K562 (cell line): ENCODE results near the gene MANBA. TPM values are rescaled to one million over a fixed set of nuclear protein-coding genes. Genes with fewer than 3 reads are reported as not detected.

Experiments
- polyA plus RNA-seq, 8 experiments: library from polyadenylated mRNA; depleted of rRNA in 4 of 8; stranded (reverse) in 5 of 8; unstranded in 3 of 8; fragments of >200 nt; fragmentation: Nextera tagmentation in 2 of 8; fragmentation: Illumina TruSeq in 1 of 8; extraction: Ambion mirVana in 2 of 8; extraction: Trizol in 1 of 8; gene quantifications; 2 replicates each; pipeline versions ENCODE4 v1.2.1 to v1.2.3, GENCODE V29; 2011 to 2014; ENCODE audit warnings: inconsistent platforms in 1 of 8, missing spikeins in 1 of 8
- total RNA-seq, 7 experiments: library from RNA; depleted of rRNA in 6 of 7; stranded (reverse); fragments of >200 nt in 6 of 7; fragmentation: Illumina TruSeq in 2 of 7; extraction: Trizol in 2 of 7; gene quantifications; 2 replicates each; pipeline versions ENCODE4 v1.2.1 to v1.2.3, GENCODE V29; 2011 to 2021; ENCODE audit warnings: low replicate concordance in 1 of 7
- TF ChIP-seq, protein P1 (sequence below), 2 experiments: fragments of 450-650 bp in 1 of 2; sonication (generic) in 1 of 2; formaldehyde crosslinking in 1 of 2; IDR thresholded peaks; 2 replicates each; pipeline versions ENCODE4 v1.7.1 to v1.9.0; 2016 to 2022; ENCODE audit warnings: inconsistent platforms in 1 of 2, mild to moderate bottlenecking in 1 of 2, missing genetic modification reagents in 1 of 2
- TF ChIP-seq, protein P2 (sequence below): fragments of 450-650 bp; IDR thresholded peaks from 2 replicates; pipeline ENCODE4 v1.6.1; 2016

Gene MANBA
- total and polyA plus RNA-seq, 9 of the 15 experiments (the other 6 are each of a cell fraction or from before 2014, with no cell fraction given), result 1.8 to 12.9 (median 7.7) TPM

DNA sequence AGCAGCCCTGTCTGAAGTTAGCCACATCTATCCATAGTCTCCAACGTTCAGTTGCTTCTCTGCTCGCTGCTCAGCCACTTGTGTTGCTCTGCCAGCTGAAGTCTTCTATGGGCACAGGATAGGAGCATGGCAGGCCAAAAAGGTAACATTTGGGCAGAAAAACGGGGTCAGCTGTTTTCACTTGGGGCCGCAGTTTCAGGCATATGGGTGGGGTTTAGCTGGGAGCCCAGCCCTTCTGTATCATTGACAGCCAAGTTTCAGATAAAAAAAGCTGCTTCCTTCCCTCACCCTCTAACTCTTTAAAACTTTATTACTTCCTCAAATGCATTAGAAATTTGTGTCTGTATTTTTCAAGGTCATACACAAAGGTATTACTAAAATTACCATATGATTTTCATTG lies 18.4 kb upstream of the MANBA start (continued):
- TF ChIP-seq, protein P1, sequence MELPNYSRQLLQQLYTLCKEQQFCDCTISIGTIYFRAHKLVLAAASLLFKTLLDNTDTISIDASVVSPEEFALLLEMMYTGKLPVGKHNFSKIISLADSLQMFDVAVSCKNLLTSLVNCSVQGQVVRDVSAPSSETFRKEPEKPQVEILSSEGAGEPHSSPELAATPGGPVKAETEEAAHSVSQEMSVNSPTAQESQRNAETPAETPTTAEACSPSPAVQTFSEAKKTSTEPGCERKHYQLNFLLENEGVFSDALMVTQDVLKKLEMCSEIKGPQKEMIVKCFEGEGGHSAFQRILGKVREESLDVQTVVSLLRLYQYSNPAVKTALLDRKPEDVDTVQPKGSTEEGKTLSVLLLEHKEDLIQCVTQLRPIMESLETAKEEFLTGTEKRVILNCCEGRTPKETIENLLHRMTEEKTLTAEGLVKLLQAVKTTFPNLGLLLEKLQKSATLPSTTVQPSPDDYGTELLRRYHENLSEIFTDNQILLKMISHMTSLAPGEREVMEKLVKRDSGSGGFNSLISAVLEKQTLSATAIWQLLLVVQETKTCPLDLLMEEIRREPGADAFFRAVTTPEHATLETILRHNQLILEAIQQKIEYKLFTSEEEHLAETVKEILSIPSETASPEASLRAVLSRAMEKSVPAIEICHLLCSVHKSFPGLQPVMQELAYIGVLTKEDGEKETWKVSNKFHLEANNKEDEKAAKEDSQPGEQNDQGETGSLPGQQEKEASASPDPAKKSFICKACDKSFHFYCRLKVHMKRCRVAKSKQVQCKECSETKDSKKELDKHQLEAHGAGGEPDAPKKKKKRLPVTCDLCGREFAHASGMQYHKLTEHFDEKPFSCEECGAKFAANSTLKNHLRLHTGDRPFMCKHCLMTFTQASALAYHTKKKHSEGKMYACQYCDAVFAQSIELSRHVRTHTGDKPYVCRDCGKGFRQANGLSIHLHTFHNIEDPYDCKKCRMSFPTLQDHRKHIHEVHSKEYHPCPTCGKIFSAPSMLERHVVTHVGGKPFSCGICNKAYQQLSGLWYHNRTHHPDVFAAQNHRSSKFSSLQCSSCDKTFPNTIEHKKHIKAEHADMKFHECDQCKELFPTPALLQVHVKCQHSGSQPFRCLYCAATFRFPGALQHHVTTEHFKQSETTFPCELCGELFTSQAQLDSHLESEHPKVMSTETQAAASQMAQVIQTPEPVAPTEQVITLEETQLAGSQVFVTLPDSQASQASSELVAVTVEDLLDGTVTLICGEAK (IDR thresholded peaks at IDR 0.05), result peak; percentile 75
- TF ChIP-seq, protein P1 (CRISPR knock-in tag; IDR thresholded peaks at IDR 0.05), result 0 out of 2 replicates have a peak, but pooled peaks have one; percentile 48
- TF ChIP-seq, protein P2, sequence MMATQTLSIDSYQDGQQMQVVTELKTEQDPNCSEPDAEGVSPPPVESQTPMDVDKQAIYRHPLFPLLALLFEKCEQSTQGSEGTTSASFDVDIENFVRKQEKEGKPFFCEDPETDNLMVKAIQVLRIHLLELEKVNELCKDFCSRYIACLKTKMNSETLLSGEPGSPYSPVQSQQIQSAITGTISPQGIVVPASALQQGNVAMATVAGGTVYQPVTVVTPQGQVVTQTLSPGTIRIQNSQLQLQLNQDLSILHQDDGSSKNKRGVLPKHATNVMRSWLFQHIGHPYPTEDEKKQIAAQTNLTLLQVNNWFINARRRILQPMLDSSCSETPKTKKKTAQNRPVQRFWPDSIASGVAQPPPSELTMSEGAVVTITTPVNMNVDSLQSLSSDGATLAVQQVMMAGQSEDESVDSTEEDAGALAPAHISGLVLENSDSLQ, result no peak
